GM19452 (cell line): ENCODE results near the gene XRCC1.
"Not testable (repeated sequence)": the region's sequence is repeated elsewhere in the genome, so short reads cannot be mapped to it uniquely, and the experiment has no call there.

Experiments used
- ATAC-seq: cut with Tn5 transposase; IDR thresholded peaks from one replicate; pipeline ENCODE4 v1.9.1; 2021; ENCODE audit not compliant: unreplicated experiment

Gene XRCC1

DNA sequence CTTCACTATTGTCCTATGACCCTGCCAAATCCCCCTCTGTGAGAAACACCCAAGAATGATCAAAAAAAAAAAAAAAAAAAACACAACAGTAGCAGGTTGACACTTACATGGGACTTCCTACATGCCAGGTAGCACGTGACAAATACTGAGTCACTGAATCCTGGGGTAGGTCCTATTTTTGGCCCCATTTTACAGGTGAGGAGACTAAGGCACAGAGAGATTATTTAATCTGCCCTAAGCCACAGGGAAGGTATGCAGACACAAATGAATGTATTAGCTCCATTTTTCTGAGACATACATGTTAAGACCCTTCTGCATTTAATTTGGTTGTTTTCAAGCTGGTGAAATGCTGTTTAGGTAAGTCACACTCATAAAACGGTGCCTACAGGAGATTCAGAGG is 26.6 kb downstream of the XRCC1 start:
- no peak for ATAC-seq

DNA sequence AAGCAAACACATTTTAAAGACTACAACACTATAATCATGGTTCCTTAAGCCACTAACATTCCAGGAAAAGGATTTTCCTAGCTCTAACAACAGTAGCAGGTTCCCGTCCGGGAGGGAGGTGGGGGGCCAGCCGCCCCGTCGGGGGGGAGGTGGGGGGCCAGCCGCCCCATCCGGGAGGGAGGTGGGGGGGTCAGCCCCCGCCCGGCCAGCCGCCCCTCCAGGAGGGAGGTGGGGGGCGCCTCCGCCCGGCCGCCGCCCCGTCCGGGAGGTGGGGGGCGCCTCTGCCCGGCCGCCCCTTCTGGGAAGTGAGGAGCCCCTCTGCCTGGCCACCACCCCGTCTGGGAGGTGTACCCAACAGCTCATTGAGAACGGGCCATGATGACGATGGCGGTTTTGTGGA is 27.4 kb downstream of the XRCC1 start:
- ATAC-seq, result not testable (repeated sequence)

DNA sequence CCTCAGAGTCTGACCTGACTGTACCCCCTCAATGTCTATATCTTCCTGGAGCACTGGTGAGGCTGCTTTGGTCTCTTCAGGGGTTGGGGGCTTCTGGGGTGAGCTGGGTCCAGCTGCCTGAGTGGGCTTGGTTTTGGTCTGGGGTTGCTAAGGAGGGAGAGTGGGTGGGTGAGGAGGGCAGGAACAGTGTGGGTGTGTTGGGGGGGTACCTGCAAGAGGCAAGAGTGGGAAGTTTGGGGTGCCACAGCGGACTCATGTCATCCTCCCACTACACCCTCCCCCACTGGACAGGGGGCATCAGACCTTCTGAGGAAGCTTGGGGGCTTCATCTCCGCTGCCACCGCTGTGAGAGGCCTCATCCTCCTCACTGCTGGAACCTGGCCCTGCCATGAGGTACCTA is 28.7 kb downstream of the XRCC1 start:
- ATAC-seq, result no peak

DNA sequence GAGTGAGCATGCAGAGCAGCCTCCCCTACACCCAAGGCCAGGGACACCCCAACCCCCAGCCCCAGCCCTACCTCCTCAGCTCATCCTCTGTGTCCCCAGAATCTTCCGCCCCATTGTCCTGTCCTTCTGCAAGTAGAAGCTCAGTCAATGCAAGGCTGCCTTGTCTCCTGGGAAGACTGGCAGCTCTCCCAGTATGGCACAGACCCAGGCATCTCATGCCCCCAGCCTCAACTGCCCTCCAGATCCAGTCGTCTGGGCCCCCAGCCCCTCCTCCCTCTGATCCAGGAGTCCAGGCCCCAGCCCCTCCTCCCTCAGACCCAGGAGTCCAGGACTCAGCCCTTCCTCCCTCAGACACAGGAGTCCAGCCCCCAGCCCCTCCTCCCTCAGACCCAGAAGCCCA is 29.3 kb downstream of the XRCC1 start:
- ATAC-seq, result no peak

DNA sequence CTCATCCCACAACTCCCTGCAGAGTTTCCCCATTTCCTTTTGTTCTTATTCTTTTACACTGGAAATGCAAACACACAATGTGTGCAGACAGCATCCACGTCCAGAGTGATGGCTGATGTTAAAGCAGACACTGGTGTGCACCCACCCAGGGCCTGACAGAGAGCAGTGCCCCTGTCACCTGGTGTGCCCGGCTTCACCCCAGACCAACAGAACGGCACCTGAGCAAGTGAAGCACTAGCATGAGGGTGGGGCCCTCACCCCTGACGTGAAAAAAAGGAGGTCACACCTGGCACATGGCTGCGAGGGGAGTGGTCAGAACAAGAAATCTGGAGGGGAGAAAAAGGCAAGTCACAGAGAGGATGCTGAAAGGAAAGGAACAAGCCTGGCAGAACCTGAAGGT is 30.1 kb downstream of the XRCC1 start:
- no peak for ATAC-seq

DNA sequence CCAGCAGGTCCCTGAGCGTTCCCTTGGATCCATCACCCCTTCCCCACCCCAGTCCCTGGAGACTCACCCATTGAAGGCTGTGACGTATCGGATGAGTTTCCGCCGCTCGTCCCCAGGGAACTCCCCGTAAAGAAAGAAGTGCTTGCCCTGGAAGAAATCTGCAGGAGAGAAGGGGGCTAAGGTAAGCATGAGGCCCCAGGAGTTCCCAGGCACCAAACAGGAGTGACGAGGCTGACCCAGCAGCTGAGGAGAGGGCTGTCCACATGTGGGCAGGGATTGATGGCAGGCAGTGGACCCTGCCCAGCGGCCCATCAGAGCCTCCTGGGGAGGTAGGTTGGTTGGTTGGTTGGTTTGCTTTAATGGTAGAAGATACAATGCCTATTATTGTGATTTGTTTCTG is 31.2 kb downstream of the XRCC1 start:
- ATAC-seq, result no peak

DNA sequence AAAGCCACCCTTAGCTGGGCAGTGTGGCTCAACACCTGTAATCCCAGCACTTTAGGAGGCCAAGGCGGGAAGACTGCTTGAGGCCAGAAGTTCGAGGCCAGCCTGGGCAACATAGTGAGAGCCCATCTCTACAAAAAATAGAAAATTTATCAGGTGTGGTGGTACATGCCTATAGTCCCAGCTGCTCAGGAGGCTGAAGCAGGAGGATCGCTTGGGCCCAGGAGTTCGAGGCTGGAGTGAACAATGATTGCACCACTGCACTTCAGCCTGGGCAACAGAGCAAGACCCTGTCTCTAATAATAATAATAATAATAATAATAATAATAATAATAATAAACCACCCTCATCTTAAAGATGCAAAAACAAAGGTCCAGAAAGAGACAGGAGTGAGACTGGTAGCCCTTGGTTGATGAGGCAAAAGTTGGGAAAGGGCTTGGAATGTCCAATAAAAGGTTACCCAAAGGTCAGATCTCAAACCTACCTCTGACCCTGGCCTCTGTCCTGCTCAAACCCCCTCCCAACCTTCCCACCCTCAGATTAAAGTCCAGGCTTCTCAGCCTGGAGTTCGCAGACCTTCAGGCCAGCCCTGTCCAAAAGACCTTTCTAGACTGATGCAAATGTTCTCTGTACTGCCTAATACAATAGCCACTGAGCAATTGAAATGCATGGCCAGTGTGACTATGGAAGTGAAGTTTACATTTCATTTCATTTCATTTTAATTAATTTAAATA is 33.2 kb downstream of the XRCC1 start:
- ATAC-seq, result no peak

DNA sequence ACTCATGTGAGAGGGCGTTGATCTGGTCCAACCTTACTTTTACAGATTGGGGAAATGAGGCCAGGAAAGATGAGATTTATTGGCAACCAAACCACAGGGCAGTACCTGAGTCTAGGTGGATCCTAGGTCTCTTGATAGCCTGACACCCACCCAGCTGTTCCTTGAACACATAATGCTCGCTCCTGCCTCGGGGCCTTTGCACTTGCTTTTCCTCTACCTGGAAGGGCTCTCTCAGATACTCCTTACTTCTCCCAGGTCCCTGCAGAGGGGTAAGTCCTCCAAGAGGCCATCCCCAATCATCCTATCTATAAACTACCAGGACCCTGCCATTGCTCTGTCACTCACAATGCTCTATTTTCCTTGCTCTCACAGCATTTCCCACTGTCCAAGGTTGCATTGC is 34.9 kb downstream of the XRCC1 start:
- ATAC-seq, result no peak

DNA sequence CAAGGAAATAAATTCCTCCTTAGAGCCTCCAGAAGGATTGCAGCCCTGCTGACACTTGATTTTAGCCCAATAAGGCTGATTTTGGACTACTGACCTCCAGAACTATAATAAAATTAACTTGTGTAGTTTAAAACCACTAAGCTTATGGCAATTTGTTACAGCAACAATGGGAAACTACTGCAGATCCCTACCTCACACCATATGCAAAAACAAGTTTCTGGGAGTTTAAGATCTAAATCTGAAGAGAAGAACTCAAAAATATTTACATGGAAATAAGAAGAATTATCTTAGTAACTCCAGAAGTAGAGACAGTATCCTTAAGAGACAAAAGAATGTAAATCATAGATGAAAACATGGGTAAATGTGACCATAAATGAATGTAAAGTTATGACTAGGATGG is 36.4 kb downstream of the XRCC1 start:
- ATAC-seq, result no peak

DNA sequence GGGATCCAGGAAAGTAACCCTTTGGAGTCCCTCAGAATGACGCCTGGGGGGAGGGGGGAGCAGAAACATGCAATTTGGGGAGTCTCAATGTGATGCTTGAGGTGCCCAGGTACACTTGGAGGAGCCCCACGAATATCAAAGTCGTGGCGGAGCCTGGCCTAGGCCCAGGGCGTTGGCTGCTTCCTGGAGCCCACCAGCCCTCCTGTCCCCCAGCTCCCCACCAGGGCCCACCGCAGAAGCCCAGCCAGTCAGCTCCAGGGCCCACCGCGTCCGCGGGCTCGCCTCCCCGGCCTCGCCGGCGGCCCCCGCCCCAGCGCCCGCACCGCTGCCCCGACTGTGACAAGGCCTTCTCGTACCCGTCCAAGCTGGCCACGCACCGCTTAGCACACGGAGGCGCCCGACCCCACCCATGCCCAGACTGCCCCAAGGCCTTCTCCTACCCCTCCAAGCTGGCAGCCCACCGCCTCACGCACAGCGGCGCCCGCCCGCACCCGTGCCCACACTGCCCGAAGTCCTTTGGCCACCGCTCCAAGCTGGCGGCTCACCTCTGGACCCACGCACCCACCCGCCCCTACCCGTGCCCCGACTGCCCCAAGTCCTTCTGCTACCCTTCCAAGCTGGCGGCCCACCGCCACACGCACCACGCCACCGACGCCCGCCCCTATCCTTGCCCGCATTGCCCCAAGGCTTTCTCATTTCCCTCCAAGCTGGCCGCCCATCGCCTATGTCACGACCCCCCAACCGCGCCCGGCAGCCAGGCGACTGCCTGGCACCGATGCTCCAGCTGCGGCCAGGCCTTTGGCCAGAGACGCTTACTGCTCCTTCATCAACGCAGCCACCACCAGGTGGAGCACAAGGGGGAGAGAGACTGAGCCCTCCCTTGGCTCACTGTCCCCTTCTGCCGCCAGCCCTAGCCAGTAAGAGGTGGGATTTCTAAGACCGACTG is 40.2 kb downstream of the XRCC1 start:
- ATAC-seq, result no peak

DNA sequence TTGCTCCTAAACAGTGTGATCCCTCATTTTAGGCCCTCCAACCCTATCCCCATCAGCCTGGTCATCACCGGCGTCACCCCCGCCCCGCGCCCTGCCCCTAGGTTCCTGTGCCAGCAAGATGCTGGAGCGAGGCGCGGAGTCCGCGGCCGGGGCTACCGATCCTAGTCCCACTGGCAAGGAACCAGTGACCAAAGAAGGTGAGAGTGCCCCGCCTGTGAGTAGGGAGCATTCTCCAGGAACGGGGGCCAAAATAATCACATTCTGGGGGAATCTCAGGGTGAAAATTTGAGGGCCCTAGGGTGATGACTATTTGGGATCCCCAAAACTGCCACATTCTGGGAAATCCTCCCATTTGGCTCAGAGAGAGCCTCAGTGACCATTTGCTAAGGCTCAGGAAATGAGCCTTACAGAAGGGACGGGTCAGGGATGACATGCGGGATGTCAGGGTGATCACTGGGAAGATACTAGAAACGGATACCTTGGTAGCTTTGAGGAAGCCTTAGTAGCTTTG is 41.0 kb downstream of the XRCC1 start:
- no peak for ATAC-seq

DNA sequence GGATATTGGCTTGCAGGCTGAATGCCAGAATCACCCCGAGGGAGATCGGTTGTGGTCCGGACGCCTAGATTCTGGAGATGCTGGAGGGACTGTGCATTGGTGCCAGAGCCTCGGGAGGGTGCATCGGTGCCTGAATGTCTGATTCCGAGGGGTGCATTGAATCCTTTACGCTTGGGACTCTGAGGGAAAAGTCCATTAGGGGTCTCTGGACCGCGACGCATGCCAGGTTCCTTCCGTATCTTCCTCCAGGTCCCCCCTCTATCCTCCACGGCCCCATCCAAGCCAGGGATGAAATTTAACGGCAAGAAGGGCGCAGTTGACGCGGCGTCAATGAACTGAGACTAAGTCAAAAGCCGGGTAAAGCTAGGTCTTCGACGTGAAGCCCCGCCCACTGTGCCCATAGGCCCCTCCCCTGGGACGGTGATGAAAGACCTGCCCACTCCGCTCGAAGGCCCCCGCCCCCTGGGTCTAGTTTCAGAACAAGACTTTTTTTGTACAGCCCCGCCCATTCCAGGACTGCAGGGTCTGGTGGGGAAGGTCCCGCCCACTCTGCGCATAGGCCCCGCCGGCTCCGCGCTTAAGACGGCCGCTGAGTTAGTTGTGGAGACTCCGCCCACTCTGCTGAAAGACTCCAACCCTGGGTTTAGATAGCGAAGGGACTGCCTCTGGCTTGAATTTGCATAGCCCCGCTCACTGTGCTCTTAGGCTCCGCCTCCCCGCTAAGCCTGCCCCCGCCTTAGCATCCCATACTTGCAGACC is 41.6 kb downstream of the XRCC1 start:
- ATAC-seq, result peak; percentile 57

DNA sequence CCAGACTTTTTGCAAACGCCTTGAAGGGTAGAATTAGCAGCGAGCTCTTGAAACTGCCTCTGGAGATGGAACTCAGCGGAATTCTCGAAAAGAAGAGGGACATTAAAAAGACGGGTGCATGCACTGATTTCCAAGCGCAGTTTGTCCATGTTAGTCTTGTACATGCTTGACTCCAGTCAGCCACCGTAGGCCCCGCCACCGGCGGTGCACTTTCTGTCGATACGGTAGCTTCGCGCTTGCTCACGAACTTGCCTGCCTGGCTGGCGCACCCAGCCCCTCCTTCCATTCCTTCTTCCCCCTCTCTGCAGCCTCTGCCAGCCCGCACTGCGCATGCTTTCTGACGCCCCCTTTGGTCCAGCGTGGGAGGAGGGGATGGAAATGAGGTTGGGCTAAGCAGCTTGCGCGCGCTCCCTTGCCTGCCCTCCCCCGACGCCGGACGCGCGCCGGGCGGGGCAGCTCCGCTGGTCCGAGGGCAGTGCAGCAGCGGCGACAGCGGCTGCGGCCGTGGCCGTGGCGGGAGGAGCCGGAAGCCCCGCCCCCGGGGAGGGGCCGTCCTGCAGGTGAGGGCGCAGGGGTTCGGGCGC is 42.3 kb downstream of the XRCC1 start, which contains the start of gene ZNF575:
Gene ZNF575, plus strand, starts transcription at position 227 of the 584 bp plus-strand sequence. CDS start 1,235 bp downstream, outside the sequence.
- ATAC-seq, result peak; percentile 52

DNA sequence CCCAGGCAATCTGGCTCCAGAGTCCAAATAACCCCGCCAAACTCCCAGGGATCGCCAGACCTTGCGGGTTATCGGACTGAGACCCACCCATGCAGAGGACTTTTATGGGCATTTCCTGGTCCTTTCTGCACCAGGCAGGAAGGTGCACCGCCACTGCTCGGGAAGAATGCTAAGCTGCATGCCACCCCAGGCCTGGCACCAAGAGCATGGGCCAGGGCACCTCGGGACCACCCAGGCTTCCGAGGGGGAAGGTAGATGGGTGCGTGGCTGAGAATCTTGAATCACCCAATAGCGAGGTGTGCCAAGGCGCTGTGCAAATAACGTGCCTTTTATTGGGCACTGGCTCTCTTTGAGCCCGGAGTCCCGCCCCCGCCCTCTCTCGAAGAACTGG is 42.8 kb downstream of the XRCC1 start:
- ATAC-seq, result peak; percentile 31

DNA sequence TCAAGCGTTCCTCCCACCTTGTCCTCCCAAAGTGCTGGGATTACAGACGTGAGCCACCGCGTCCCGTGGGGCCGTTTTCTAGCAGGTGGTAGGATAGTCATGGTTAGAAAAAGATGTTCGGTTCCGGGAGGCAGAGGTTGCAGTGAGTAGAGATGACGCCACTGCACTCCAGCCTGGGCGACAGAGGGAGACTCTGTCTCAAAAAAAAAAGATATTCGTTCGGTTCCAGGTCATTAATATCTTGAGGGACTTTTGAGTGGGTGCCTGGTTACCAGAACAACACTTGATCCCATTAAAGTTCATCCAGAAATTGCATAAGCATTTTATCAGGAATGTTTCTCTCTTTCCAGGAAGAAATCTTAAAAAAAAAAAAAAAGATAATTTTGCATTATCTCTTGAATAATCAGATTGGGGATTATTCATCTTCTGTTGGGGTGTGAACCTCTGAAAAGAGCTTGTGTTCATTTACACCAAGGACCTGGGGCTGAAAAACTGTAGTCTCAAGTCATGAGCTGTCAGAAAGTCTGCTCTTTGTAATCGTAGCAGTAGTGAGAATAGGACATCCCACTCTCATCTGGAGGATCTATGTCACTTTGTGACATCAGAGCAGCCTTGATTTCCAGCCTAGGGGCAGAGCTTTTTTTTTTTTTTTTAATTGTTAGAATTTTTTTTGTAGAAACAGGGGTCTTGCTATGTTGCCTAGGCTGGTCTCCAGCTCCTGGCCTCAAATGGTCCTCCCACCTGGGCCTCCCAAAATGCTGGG is 47.3 kb downstream of the XRCC1 start:
- ATAC-seq, result no peak

DNA sequence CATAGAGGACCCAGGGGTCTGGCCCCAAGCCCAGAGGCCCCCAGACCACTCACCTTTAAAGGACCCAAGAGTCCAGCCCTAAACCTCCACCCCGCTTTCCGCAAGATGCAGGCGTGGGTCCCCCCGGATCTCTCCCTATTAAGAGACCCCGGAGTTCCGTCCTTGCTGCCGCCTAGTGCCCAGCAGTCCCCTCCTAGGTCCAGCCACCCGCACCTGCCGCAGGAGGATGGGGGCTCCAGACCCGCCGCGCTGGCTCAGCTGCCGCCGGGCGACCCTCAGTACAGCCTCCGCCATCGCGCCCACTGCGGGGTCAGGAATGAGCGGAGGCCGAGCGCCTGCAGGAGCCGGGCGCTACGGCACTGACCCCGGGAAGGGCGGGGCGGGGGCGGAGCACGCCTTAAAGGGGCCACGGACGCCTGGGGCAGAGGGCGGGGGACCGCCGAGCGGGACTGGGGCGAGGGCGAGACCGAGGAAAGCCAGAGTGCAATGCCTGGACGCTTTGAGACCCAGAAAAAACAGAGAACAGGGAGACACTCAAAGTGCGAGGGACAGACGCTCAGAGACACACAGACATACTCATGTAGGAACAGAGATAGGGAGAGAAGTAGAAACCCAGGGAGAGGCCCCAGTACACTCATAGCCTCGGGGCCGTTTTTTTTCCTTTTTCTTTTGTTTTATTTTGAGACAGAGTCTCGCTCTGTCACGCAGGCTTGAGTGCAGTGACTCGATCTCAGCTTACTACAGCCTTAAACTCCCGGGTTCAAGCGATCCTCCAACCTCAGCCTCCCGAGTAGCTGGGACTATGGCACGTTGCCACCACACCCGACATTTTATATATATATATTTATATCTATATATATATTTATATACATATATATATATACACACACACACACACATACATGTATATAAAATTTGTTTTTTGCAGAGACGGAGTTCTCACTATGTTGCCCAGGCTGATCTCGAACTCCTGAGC is 48.2 kb downstream of the XRCC1 start, which contains the start of gene ETHE1:
Gene ETHE1, minus strand, starts transcription at position 318 of the 976 bp plus-strand sequence. Its CDS starts 24 bp downstream, at position 294.
- peak; percentile 65 for ATAC-seq

DNA sequence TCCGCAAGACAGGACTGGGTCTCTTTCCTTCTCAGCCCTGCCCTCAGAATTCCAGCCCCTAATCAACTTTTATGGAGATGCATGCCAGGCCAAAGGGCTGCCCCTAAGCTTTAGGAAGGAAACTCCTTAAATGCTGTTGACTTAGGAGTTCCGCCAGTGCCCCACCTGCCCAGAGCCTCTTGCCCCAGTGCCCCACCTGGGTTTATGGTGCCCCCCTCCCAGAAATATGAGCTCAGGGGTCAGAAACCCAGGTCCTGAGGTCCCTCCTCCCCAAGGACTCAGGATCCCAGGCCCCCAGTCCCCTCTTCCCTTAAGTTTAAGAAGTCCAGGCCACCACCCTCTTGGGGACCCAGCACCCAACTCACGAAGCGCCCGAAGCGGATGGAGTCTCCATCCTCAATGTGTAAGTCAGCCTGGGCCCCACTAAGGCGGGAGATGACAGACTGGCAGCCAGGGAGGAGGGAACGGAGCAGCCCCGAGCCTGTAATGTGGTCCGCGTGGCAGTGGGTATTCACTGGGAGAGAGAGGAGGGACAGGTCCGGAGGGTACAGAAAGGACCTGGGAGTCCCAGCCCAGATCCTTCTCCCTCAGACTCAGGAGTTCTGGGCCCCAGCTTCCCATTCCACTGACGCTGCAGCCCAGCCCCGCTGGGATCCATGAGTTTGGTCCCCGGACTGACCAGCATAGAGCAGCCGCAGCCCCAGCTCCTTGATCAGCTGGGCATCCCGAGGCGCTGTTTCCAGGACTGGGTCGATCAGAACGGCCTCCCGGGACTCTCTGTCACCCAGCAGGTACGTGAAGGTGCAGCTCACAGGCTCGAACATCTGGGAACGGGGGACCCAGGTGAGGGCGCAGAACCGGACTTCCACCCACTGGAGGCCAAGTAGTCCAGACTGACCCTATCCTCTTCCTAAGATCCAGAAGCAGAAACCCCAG is 49.2 kb downstream of the XRCC1 start:
- no peak for ATAC-seq
